ENCODE measurements around the gene RANBP3L. TPM values are rescaled to one million over a fixed set of nuclear protein-coding genes. Genes with fewer than 3 reads are reported as not detected.
"Not testable (repeated sequence)": the region's sequence is repeated elsewhere in the genome, so short reads cannot be mapped to it uniquely, and the experiment has no call there.

Gene RANBP3L
- total RNA-seq, 1 experiment from 2014 or later, result not detected

GRCh38 chr5:36334315-36334714, 32.6 kb upstream of the RANBP3L start:
- TF ChIP-seq, protein P1, sequence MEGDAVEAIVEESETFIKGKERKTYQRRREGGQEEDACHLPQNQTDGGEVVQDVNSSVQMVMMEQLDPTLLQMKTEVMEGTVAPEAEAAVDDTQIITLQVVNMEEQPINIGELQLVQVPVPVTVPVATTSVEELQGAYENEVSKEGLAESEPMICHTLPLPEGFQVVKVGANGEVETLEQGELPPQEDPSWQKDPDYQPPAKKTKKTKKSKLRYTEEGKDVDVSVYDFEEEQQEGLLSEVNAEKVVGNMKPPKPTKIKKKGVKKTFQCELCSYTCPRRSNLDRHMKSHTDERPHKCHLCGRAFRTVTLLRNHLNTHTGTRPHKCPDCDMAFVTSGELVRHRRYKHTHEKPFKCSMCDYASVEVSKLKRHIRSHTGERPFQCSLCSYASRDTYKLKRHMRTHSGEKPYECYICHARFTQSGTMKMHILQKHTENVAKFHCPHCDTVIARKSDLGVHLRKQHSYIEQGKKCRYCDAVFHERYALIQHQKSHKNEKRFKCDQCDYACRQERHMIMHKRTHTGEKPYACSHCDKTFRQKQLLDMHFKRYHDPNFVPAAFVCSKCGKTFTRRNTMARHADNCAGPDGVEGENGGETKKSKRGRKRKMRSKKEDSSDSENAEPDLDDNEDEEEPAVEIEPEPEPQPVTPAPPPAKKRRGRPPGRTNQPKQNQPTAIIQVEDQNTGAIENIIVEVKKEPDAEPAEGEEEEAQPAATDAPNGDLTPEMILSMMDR (conservative IDR thresholded peaks at IDR 0.05), result no peak
- H2BK12ac ChIP-seq (ENCODE audit: insufficient read length, low read depth, low read length), result no peak overlapping the region
- DNase-seq, result no peak
- no peaks in the 10 kb centered on the region for H3K79me2 ChIP-seq (ENCODE audit: insufficient read depth, low read length)
- H3K4ac ChIP-seq (ENCODE audit: low read depth, low read length), result no peak overlapping the region
- H3K79me1 ChIP-seq (ENCODE audit: insufficient read depth, low read depth, low read length, poor library complexity, severe bottlenecking), result no peaks in the 10 kb centered on the region
- no CpG with 5 or more reads among the region's 5 CpGs for WGBS (ENCODE audit: extremely low coverage, insufficient read length, low lambda C conversion rate)
- no peak overlapping the region for H2BK15ac ChIP-seq (ENCODE audit: low read depth, low read length)
- no peak overlapping the region for H3K9ac ChIP-seq (ENCODE audit: extremely low read depth, insufficient read length, low read length)
- Mint-ChIP-seq H3K4me3 (no peak overlapping the region), H3K27ac (no peak overlapping the region), H3K4me1 (peaks cover 0 to under 1% of the 10 kb centered on the region in 2 experiments; a peak in 1 of 4 replicates), H3K27me3 (ENCODE audit: low read depth) (no peaks in the 10 kb centered on the region; the same call in 1 of the 2 replicates), H3K36me3 (ENCODE audit: insufficient read depth in 1 of 3, low read depth in 3 of 3) (no peaks in the 10 kb centered on the region), H3K9me3 (no peaks in the 10 kb centered on the region)
- H3K23ac ChIP-seq (ENCODE audit: insufficient read length, low read depth, low read length), result no peak overlapping the region
- H3K23me2 ChIP-seq (ENCODE audit: insufficient read length, low read depth, low read length, poor library complexity, severe bottlenecking), result no peaks in the 10 kb centered on the region
- no peaks in the 10 kb centered on the region for H4K20me1 ChIP-seq (ENCODE audit: control insufficient read depth, insufficient read depth, insufficient read length)
- H4K8ac ChIP-seq (replicated peaks; ENCODE audit: insufficient read length, low read depth, low read length), result no peak overlapping the region
- no peak overlapping the region for H4K5ac ChIP-seq (ENCODE audit: insufficient read length, low read depth, low read length)
- no peak overlapping the region for H3K27ac ChIP-seq (ENCODE audit: insufficient read length, low read depth, low read length)
- no peak overlapping the region for H3K56ac ChIP-seq (ENCODE audit: insufficient read length, low read depth, low read length)
- H2AFZ ChIP-seq (ENCODE audit: low read length), result no peak overlapping the region
- no peak overlapping the region for H3K14ac ChIP-seq (ENCODE audit: insufficient read depth, low read length)
- H2BK20ac ChIP-seq (ENCODE audit: low read depth, low read length, poor library complexity, severe bottlenecking), result no peak overlapping the region
- H4K91ac ChIP-seq (ENCODE audit: insufficient read length, low read depth, low read length), result no peak overlapping the region
- no peak overlapping the region for H3K4me2 ChIP-seq (ENCODE audit: insufficient read depth, insufficient read length, low read length)
- no peak overlapping the region for H2BK5ac ChIP-seq (ENCODE audit: insufficient read length, low read length)
- H3K18ac ChIP-seq (ENCODE audit: insufficient read length, low read depth, low read length), result no peak overlapping the region
- no peak overlapping the region for H3T11ph ChIP-seq (ENCODE audit: low read length)
- H3K9me3 ChIP-seq (ENCODE audit: control insufficient read depth, low read depth, low read length), result no peaks in the 10 kb centered on the region
- H3K4me1 ChIP-seq (ENCODE audit: insufficient read depth, low read length), result no peaks in the 10 kb centered on the region
- H2BK120ac ChIP-seq (ENCODE audit: low read depth, low read length, poor library complexity, severe bottlenecking), result no peak overlapping the region
- no peaks in the 10 kb centered on the region for H3K27me3 ChIP-seq (ENCODE audit: insufficient read depth, low read length)
- H2AK5ac ChIP-seq (ENCODE audit: insufficient read length, low read length), result no peak overlapping the region

- H4K20me1 ChIP-seq (ENCODE audit: control insufficient read depth, insufficient read depth, insufficient read length); H3K23me2 ChIP-seq (ENCODE audit: insufficient read length, low read depth, low read length, poor library complexity, severe bottlenecking); H3K4ac ChIP-seq (ENCODE audit: low read depth, low read length); H3K27me3 Mint-ChIP-seq (ENCODE audit: low read depth); H3K4me2 ChIP-seq (ENCODE audit: insufficient read depth, insufficient read length, low read length); H3K23ac ChIP-seq (ENCODE audit: insufficient read length, low read depth, low read length); H3K27ac ChIP-seq (ENCODE audit: insufficient read length, low read depth, low read length); H2AFZ ChIP-seq (ENCODE audit: low read length); H3K14ac ChIP-seq (ENCODE audit: insufficient read depth, low read length); H3K4me1 ChIP-seq (ENCODE audit: insufficient read depth, low read length); H2BK12ac ChIP-seq (ENCODE audit: insufficient read length, low read depth, low read length); H2BK5ac ChIP-seq (ENCODE audit: insufficient read length, low read length); H3K4me3 Mint-ChIP-seq; H3K27me3 ChIP-seq (ENCODE audit: insufficient read depth, low read length); DNase-seq; H3K9me3 ChIP-seq (ENCODE audit: control insufficient read depth, low read depth, low read length); H2BK15ac ChIP-seq (ENCODE audit: low read depth, low read length); H3K9ac ChIP-seq (ENCODE audit: extremely low read depth, insufficient read length, low read length); H3K27ac Mint-ChIP-seq; H2AK5ac ChIP-seq (ENCODE audit: insufficient read length, low read length); H2BK120ac ChIP-seq (ENCODE audit: low read depth, low read length, poor library complexity, severe bottlenecking); H3K9me3 Mint-ChIP-seq; H3K4me1 Mint-ChIP-seq; H3K79me1 ChIP-seq (ENCODE audit: insufficient read depth, low read depth, low read length, poor library complexity, severe bottlenecking); H3K79me2 ChIP-seq (ENCODE audit: insufficient read depth, low read length); H4K91ac ChIP-seq (ENCODE audit: insufficient read length, low read depth, low read length); H3K56ac ChIP-seq (ENCODE audit: insufficient read length, low read depth, low read length); H3K36me3 Mint-ChIP-seq (ENCODE audit: insufficient read depth in 1 of 3, low read depth in 3 of 3); H4K5ac ChIP-seq (ENCODE audit: insufficient read length, low read depth, low read length); H4K8ac ChIP-seq (replicated peaks; ENCODE audit: insufficient read length, low read depth, low read length); H3T11ph ChIP-seq (ENCODE audit: low read length); H2BK20ac ChIP-seq (ENCODE audit: low read depth, low read length, poor library complexity, severe bottlenecking); H3K18ac ChIP-seq (ENCODE audit: insufficient read length, low read depth, low read length): not testable (repeated sequence)
- WGBS (ENCODE audit: extremely low coverage, insufficient read length, low lambda C conversion rate), result no CpG with 5 or more reads among the region's 13 CpGs
These were observed 31.0 kb upstream of the RANBP3L start for GRCh38 chr5:36332720-36333119.
